Fibroblast of lung (primary cell): Measurements from ENCODE around the gene TEKT1. TPM values are rescaled to one million over a fixed set of nuclear protein-coding genes. Genes with fewer than 3 reads are reported as not detected.

ENCODE experiments used
- DNase-seq, 2 donors: peaks; one replicate each; pipeline versions ENCODE4 v3.0.0 to v3.0.0-alpha.2; 2010; ENCODE audit warnings: low read depth in 2 of 2
- H2AFZ ChIP-seq: 2 replicates; pipeline ENCODE4 v1.5.1; 2012; ENCODE audit warnings: low read length, control low read depth, inconsistent platforms
- H3K27ac ChIP-seq: 2 replicates; pipeline ENCODE4 v1.5.1; 2011; ENCODE audit warnings: low read length, control low read depth; ENCODE audit not compliant: insufficient read depth
- H3K27me3 ChIP-seq: 2 replicates; pipeline ENCODE4 v1.5.1; 2011; ENCODE audit warnings: mild to moderate bottlenecking, low read length; ENCODE audit not compliant: control insufficient read depth, insufficient read depth
- H3K36me3 ChIP-seq: 2 replicates; pipeline ENCODE4 v1.5.1; 2011; ENCODE audit warnings: low read length; ENCODE audit not compliant: control insufficient read depth, insufficient read depth
- H3K4me1 ChIP-seq: 2 replicates; pipeline ENCODE4 v1.5.1; 2011; ENCODE audit warnings: low read length; ENCODE audit not compliant: control insufficient read depth, insufficient read depth; ENCODE audit errors: extremely low read depth
- H3K4me2 ChIP-seq: 2 replicates; pipeline ENCODE4 v1.5.1; 2011; ENCODE audit warnings: low read length, control low read depth; ENCODE audit not compliant: insufficient read depth; ENCODE audit errors: extremely low read depth
- H3K4me3 ChIP-seq, 4 experiments: fragments of 200-600 bp in 1 of 4; sonication (generic) in 1 of 4; replicated peaks in 1 of 4; 2 replicates each; pipeline ENCODE4 v1.5.1; 2011 to 2016; ENCODE audit warnings: low read length in 4 of 4, low read depth in 3 of 4, mild to moderate bottlenecking in 3 of 4, control low read depth in 2 of 4, inconsistent platforms in 1 of 4, mixed read lengths in 1 of 4; ENCODE audit not compliant: insufficient read depth in 1 of 4; ENCODE audit errors: control extremely low read depth in 1 of 4
- H3K79me2 ChIP-seq: 2 replicates; pipeline ENCODE4 v1.5.1; 2012; ENCODE audit warnings: mild to moderate bottlenecking, low read length, inconsistent platforms; ENCODE audit not compliant: control insufficient read depth, insufficient read depth
- H3K9ac ChIP-seq: 2 replicates; pipeline ENCODE4 v1.5.1; 2011; ENCODE audit warnings: mild to moderate bottlenecking, low read length, control low read depth; ENCODE audit not compliant: insufficient read depth
- H3K9me3 ChIP-seq: 2 replicates; pipeline ENCODE4 v1.5.1; 2012; ENCODE audit warnings: low read depth, low read length; ENCODE audit not compliant: control insufficient read depth, insufficient read depth
- H4K20me1 ChIP-seq: 2 replicates; pipeline ENCODE4 v1.5.1; 2011; ENCODE audit warnings: low read length; ENCODE audit not compliant: control insufficient read depth, insufficient read depth; ENCODE audit errors: extremely low read depth
- CTCF ChIP-seq, 2 donors: IDR thresholded peaks in 1 of 2; conservative IDR thresholded peaks in 1 of 2; 1 replicate in 1 of 2; 2 replicates in 1 of 2; pipeline ENCODE4 v1.5.1; 2011 to 2012; ENCODE audit warnings: low read length in 2 of 2, control low read depth in 1 of 2, inconsistent platforms in 1 of 2, low read depth in 1 of 2, mild to moderate bottlenecking in 1 of 2
- EZH2 ChIP-seq: IDR thresholded peaks from 2 replicates; pipeline ENCODE4 v1.5.1; 2012; ENCODE audit warnings: low read length, control low read depth, mild to moderate bottlenecking; ENCODE audit errors: missing control alignments
- polyA plus RNA-seq, 2 donors: library from polyadenylated mRNA; depleted of rRNA in 1 of 2; stranded (reverse) in 1 of 2; unstranded in 1 of 2; fragments of >200 nt; gene quantifications; 2 replicates each; pipeline ENCODE4 v1.2.1, GENCODE V29; 2011 to 2012; ENCODE audit warnings: missing spikeins in 1 of 2
- total RNA-seq: library from RNA; depleted of rRNA; stranded (reverse); fragments of >200 nt; gene quantifications from 2 replicates; pipeline ENCODE4 v1.2.1, GENCODE V29; 2014

Gene TEKT1
- total and polyA plus RNA-seq, 2 donors (not counting 1 experiment from before 2014, with no cell fraction given) = not detected

- no peak overlapping the region for H3K4me3 ChIP-seq
- H4K20me1 ChIP-seq = no peaks in the 10 kb centered on the region
- no peaks in the 10 kb centered on the region for H3K79me2 ChIP-seq
- peaks cover 14% of the 10 kb centered on the region for H3K27me3 ChIP-seq
- no peak overlapping the region for H3K4me2 ChIP-seq
- no peak overlapping the region for H3K9ac ChIP-seq
- no peaks in the 10 kb centered on the region for H3K9me3 ChIP-seq
- no peaks in the 10 kb centered on the region for H3K4me1 ChIP-seq
- H2AFZ ChIP-seq = no peak overlapping the region
- DNase-seq = no peak
- no peak overlapping the region for H3K27ac ChIP-seq
- no peak for TF ChIP-seq CTCF (conservative IDR thresholded peaks at IDR 0.05 in 1 of 2, IDR thresholded peaks at IDR 0.05 in 1 of 2; ENCODE audit: low read depth in 1 of 2, low read length in 2 of 2)
- no peak for TF ChIP-seq EZH2
- peaks cover 7% of the 10 kb centered on the region for H3K36me3 ChIP-seq
Measured at GRCh38 chr17:6772016-6772415, 59.5 kb downstream of the TEKT1 start.

- TF ChIP-seq CTCF (conservative IDR thresholded peaks at IDR 0.05 in 1 of 2, IDR thresholded peaks at IDR 0.05 in 1 of 2; ENCODE audit: low read depth in 1 of 2, low read length in 2 of 2) (no peak), EZH2 (no peak)
- no peak for DNase-seq
- H3K27me3 ChIP-seq = no peaks in the 10 kb centered on the region
- H3K9ac ChIP-seq = no peak overlapping the region
- H3K4me2 ChIP-seq = no peak overlapping the region
- H4K20me1 ChIP-seq = no peaks in the 10 kb centered on the region
- H3K4me3 ChIP-seq = no peak overlapping the region
- no peaks in the 10 kb centered on the region for H3K79me2 ChIP-seq
- H3K9me3 ChIP-seq = no peaks in the 10 kb centered on the region
- H3K36me3 ChIP-seq = peaks cover 10% of the 10 kb centered on the region
- no peak overlapping the region for H2AFZ ChIP-seq
- H3K27ac ChIP-seq = no peak overlapping the region
- no peaks in the 10 kb centered on the region for H3K4me1 ChIP-seq
Measured at GRCh38 chr17:6768447-6768846, 63.1 kb downstream of the TEKT1 start.

GRCh38 chr17:6761779-6762178 lies 69.8 kb downstream of the TEKT1 start:
- TF ChIP-seq CTCF (conservative IDR thresholded peaks at IDR 0.05 in 1 of 2, IDR thresholded peaks at IDR 0.05 in 1 of 2; ENCODE audit: low read depth in 1 of 2, low read length in 2 of 2) (no peak), EZH2 (no peak)
- H3K4me1 ChIP-seq = no peaks in the 10 kb centered on the region
- H3K27me3 ChIP-seq = no peaks in the 10 kb centered on the region
- H3K4me2 ChIP-seq = no peak overlapping the region
- H3K79me2 ChIP-seq = no peaks in the 10 kb centered on the region
- no peak overlapping the region for H3K9ac ChIP-seq
- no peak overlapping the region for H2AFZ ChIP-seq
- H4K20me1 ChIP-seq = no peaks in the 10 kb centered on the region
- peak in 1 of 2 donors; percentile 37 for DNase-seq
- peaks cover 7% of the 10 kb centered on the region for H3K36me3 ChIP-seq
- no peaks in the 10 kb centered on the region for H3K9me3 ChIP-seq
- H3K27ac ChIP-seq = no peak overlapping the region
- H3K4me3 ChIP-seq = no peak overlapping the region
